CD8-positive, alpha-beta memory T cell (primary cell): ENCODE results near the gene SHMT2. TPM values are rescaled to one million over a fixed set of nuclear protein-coding genes. Genes with fewer than 3 reads are reported as not detected.

Source experiments
- CTCF ChIA-PET: fragments of 350-600 bp; sonication (Branson Sonifier 250); formaldehyde crosslinking; loops from one replicate; lab custom pipeline; 2021; ENCODE audit warnings: antibody characterized with exemption; lab: Charles Lee
- POLR2A ChIA-PET: fragments of 350-600 bp; sonication (Branson Sonifier 250); formaldehyde crosslinking; loops from one replicate; lab custom pipeline; 2021; ENCODE audit warnings: antibody characterized with exemption; lab: Charles Lee
- DNase-seq, 5 donors: peaks; one replicate each; pipeline versions ENCODE4 v3.0.0 to v3.0.0-alpha.2; 2020 to 2022; ENCODE audit warnings: mixed read lengths in 1 of 5
- H3K27ac ChIP-seq: one replicate; pipeline ENCODE4 v1.7.0; 2013; ENCODE audit warnings: low read depth, mild to moderate bottlenecking, low read length, moderate library complexity
- H3K27me3 ChIP-seq: 2 replicates; pipeline ENCODE4 v1.7.0; 2013; ENCODE audit warnings: low read length, mild to moderate bottlenecking; ENCODE audit not compliant: insufficient read depth, poor library complexity, severe bottlenecking
- H3K36me3 ChIP-seq: 2 replicates; pipeline ENCODE4 v1.7.0; 2013; ENCODE audit warnings: mild to moderate bottlenecking, low read length, moderate library complexity; ENCODE audit not compliant: insufficient read depth
- H3K4me1 ChIP-seq: 2 replicates; pipeline ENCODE4 v1.7.0; 2013; ENCODE audit warnings: mild to moderate bottlenecking, low read length, moderate library complexity; ENCODE audit not compliant: insufficient read depth
- H3K4me3 ChIP-seq: 2 replicates; pipeline ENCODE4 v1.7.0; 2013; ENCODE audit warnings: mild to moderate bottlenecking, low read length
- H3K9me3 ChIP-seq: 2 replicates; pipeline ENCODE4 v1.7.0; 2013; ENCODE audit warnings: mild to moderate bottlenecking, low read length
- H3K27ac Mint-ChIP-seq, 8 donors: one replicate each; pipeline ENCODE4 v1.8.0; 2020 to 2021; ENCODE audit warnings: mixed read lengths in 8 of 8, mild to moderate bottlenecking in 6 of 8, inconsistent platforms in 3 of 8, moderate library complexity in 3 of 8
- H3K27me3 Mint-ChIP-seq, 2 donors: one replicate each; pipeline ENCODE4 v1.8.0; 2020 to 2021; ENCODE audit warnings: mixed read lengths in 2 of 2, mild to moderate bottlenecking in 1 of 2, moderate library complexity in 1 of 2
- H3K36me3 Mint-ChIP-seq, 3 donors: one replicate each; pipeline ENCODE4 v1.8.0; 2020 to 2021; ENCODE audit warnings: mixed read lengths in 3 of 3, inconsistent platforms in 1 of 3, mild to moderate bottlenecking in 1 of 3
- H3K4me1 Mint-ChIP-seq, 3 donors: one replicate each; pipeline ENCODE4 v1.8.0; 2020 to 2021; ENCODE audit warnings: mixed read lengths in 3 of 3, inconsistent platforms in 1 of 3, mild to moderate bottlenecking in 1 of 3
- H3K4me3 Mint-ChIP-seq, 7 donors: one replicate each; pipeline ENCODE4 v1.8.0; 2020 to 2021; ENCODE audit warnings: mixed read lengths in 7 of 7, mild to moderate bottlenecking in 6 of 7, moderate library complexity in 4 of 7, inconsistent platforms in 2 of 7
- H3K9me3 Mint-ChIP-seq, 5 donors: one replicate each; pipeline ENCODE4 v1.8.0; 2020 to 2022; ENCODE audit warnings: mixed read lengths in 5 of 5, mild to moderate bottlenecking in 3 of 5, moderate library complexity in 2 of 5, inconsistent platforms in 1 of 5
- polyA plus RNA-seq: library from polyadenylated mRNA; unstranded; fragments of 300-500 nt; fragmentation: Illumina TruSeq; gene quantifications from one replicate; pipeline ENCODE4 v1.2.3, GENCODE V29; 2021
- total RNA-seq, 2 experiments: library from RNA; stranded (reverse); gene quantifications; one replicate each; pipeline ENCODE4 v1.2.3, GENCODE V29; 2021

SHMT2 gene
- total and polyA plus RNA-seq, 3 experiments from 2014 or later: 34.7 to 352 (median 349) TPM

GRCh38 chr12:57237596-57237931 lies 8.1 kb downstream of the SHMT2 start:
- Histone ChIP-seq H3K27me3 (peaks cover 45% of the 10 kb centered on the region), H3K27ac (no peak overlapping the region), H3K9me3 (no peaks in the 10 kb centered on the region), H3K4me3 (no peak overlapping the region), H3K4me1 (peaks cover 61% of the 10 kb centered on the region), H3K36me3 (peaks cover 16% of the 10 kb centered on the region)
- Mint-ChIP-seq H3K27me3 (peaks cover 48 to 60% of the 10 kb centered on the region in 2 donors), H3K4me3 (peak overlapping the region in 6 of 7 donors; percentile 51 to 94 (median 76)), H3K27ac (peak overlapping the region in 1 of 8 donors; percentile 34), H3K36me3 (peaks cover 8 to 27% (median 16%) of the 10 kb centered on the region in 3 donors), H3K9me3 (no peaks in the 10 kb centered on the region), H3K4me1 (peaks cover 47 to 64% (median 62%) of the 10 kb centered on the region in 3 donors)
- ChIA-PET POLR2A (interaction anchor here (0.7 to 1.9 kb wide), 2 partner anchors 8 to 24 kb away, joined by 3 to 6 read pairs; partner anchors contain the start of gene SHMT2), CTCF (interaction anchor here (2.3 to 12.7 kb wide), 3 partner anchors 10 to 24 kb away, joined by 9 to 274 read pairs (median 262); partner anchors contain the start of genes NXPH4 and SHMT2)
- no peak for DNase-seq

GRCh38 chr12:57237932-57238853 lies 8.7 kb downstream of the SHMT2 start:
- Mint-ChIP-seq H3K36me3 (peaks cover 8 to 21% (median 15%) of the 10 kb centered on the region in 3 donors), H3K27me3 (peaks cover 52 to 66% of the 10 kb centered on the region in 2 donors), H3K4me1 (peaks cover 51 to 71% (median 67%) of the 10 kb centered on the region in 3 donors), H3K4me3 (peak overlapping the region; percentile 79 to 98 (median 94)), H3K27ac (peak overlapping the region in 4 of 8 donors; percentile 53 to 88 (median 69)), H3K9me3 (no peaks in the 10 kb centered on the region)
- CTCF ChIA-PET: interaction anchor here (1.0 to 12.7 kb wide), 9 partner anchors 10 to 126 kb away, joined by 3 to 274 read pairs (median 9); partner anchors contain the start of genes NXPH4, SHMT2 and STAC3
- Histone ChIP-seq H3K27me3 (peaks cover 52% of the 10 kb centered on the region), H3K4me1 (peaks cover 67% of the 10 kb centered on the region), H3K36me3 (peaks cover 10% of the 10 kb centered on the region), H3K9me3 (no peaks in the 10 kb centered on the region), H3K4me3 (peak overlapping the region; percentile 28), H3K27ac (no peak overlapping the region)
- peak in 1 of 5 donors; percentile 21 for DNase-seq
- POLR2A ChIA-PET: interaction anchor here (1.0 to 1.9 kb wide), 4 partner anchors 9 to 24 kb away, joined by 3 to 13 read pairs (median 5); partner anchors contain the start of genes NXPH4 and SHMT2

- H3K4me1 ChIP-seq: peaks cover 75% of the 10 kb centered on the region
- H3K27ac Mint-ChIP-seq: peak overlapping the region in 6 of 8 donors; percentile 54 to 92 (median 76)
- H3K27ac ChIP-seq: no peak overlapping the region
- H3K9me3 Mint-ChIP-seq: no peaks in the 10 kb centered on the region
- peaks cover 55% of the 10 kb centered on the region for H3K27me3 ChIP-seq
- peaks cover 7 to 13% (median 8%) of the 10 kb centered on the region in 3 donors for H3K36me3 Mint-ChIP-seq
- peaks cover 56 to 73% of the 10 kb centered on the region in 2 donors for H3K27me3 Mint-ChIP-seq
- peaks cover 2% of the 10 kb centered on the region for H3K36me3 ChIP-seq
- CTCF ChIA-PET: interaction anchor here (0.7 to 12.7 kb wide), 16 partner anchors 11 to 223 kb away, joined by 3 to 274 read pairs (median 6); partner anchors contain the start of genes NEMP1, NXPH4, SHMT2 and STAC3
- POLR2A ChIA-PET: interaction anchor here (1.0 to 1.9 kb wide), 4 partner anchors 10 to 25 kb away, joined by 3 to 13 read pairs (median 5); partner anchors contain the start of genes NXPH4 and SHMT2
- peaks cover 57 to 79% (median 75%) of the 10 kb centered on the region in 3 donors for H3K4me1 Mint-ChIP-seq
- peak overlapping the region; percentile 76 for H3K4me3 ChIP-seq
- H3K9me3 ChIP-seq: no peaks in the 10 kb centered on the region
- DNase-seq: peak; percentile 80 to 88 (median 82)
- peak overlapping the region; percentile 79 to 98 (median 94) for H3K4me3 Mint-ChIP-seq
Observed at GRCh38 chr12:57238854-57239554, 9.5 kb downstream of the SHMT2 start.

- ChIA-PET POLR2A (interaction anchor here (1.0 to 2.0 kb wide), 3 partner anchors 10 to 26 kb away, joined by 4 to 13 read pairs (median 8); partner anchors contain the start of gene SHMT2), CTCF (interaction anchor here (0.7 to 12.7 kb wide), 19 partner anchors 10 to 222 kb away, joined by 3 to 274 read pairs (median 6); partner anchors contain the start of genes NEMP1, NXPH4, SHMT2 and STAC3)
- Mint-ChIP-seq H3K4me3 (peak overlapping the region; percentile 79 to 98 (median 94)), H3K27me3 (peaks cover 58 to 78% of the 10 kb centered on the region in 2 donors), H3K9me3 (no peaks in the 10 kb centered on the region), H3K36me3 (peaks cover 1 to 6% (median 1%) of the 10 kb centered on the region in 3 donors), H3K4me1 (peaks cover 59 to 82% (median 79%) of the 10 kb centered on the region in 3 donors), H3K27ac (peak overlapping the region in 5 of 8 donors; percentile 49 to 92 (median 88))
- no peak for DNase-seq
- Histone ChIP-seq H3K27me3 (peaks cover 61% of the 10 kb centered on the region), H3K9me3 (no peaks in the 10 kb centered on the region), H3K4me1 (peaks cover 76% of the 10 kb centered on the region), H3K36me3 (no peaks in the 10 kb centered on the region), H3K4me3 (peak overlapping the region; percentile 76), H3K27ac (no peak overlapping the region)
Observed at GRCh38 chr12:57239587-57240065, 10.1 kb downstream of the SHMT2 start.

GRCh38 chr12:57240066-57240921 lies 10.8 kb downstream of the SHMT2 start:
- no peaks in the 10 kb centered on the region for H3K9me3 ChIP-seq
- peaks cover 61% of the 10 kb centered on the region for H3K27me3 ChIP-seq
- Mint-ChIP-seq H3K9me3 (no peaks in the 10 kb centered on the region), H3K36me3 (peaks cover 0 to 4% (median 0%) of the 10 kb centered on the region in 3 donors), H3K27me3 (peaks cover 58 to 83% of the 10 kb centered on the region in 2 donors), H3K27ac (peak overlapping the region; percentile 36 to 96 (median 90)), H3K4me1 (peaks cover 59 to 82% (median 79%) of the 10 kb centered on the region in 3 donors), H3K4me3 (peak overlapping the region; percentile 79 to 98 (median 94))
- no peaks in the 10 kb centered on the region for H3K36me3 ChIP-seq
- peak; percentile 56 to 84 (median 71) for DNase-seq
- peaks cover 76% of the 10 kb centered on the region for H3K4me1 ChIP-seq
- H3K4me3 ChIP-seq: peak overlapping the region; percentile 76
- H3K27ac ChIP-seq: no peak overlapping the region
- ChIA-PET POLR2A (interaction anchor here (0.9 to 2.0 kb wide), 3 partner anchors 11 to 27 kb away, joined by 5 to 8 read pairs (median 5); partner anchors contain the start of gene SHMT2), CTCF (interaction anchor here (1.0 to 12.7 kb wide), 12 partner anchors 9 to 161 kb away, joined by 3 to 274 read pairs (median 8); partner anchors contain the start of genes NEMP1, NXPH4, SHMT2 and STAC3)

- CTCF ChIA-PET: interaction anchor here (1.3 to 12.7 kb wide), 8 partner anchors 12 to 162 kb away, joined by 3 to 274 read pairs (median 16); partner anchors contain the start of genes NEMP1, NXPH4 and SHMT2
Observed at GRCh38 chr12:57240926-57241401, 11.5 kb downstream of the SHMT2 start.

More at GRCh38 chr12:57240926-57241401, 11.5 kb downstream of the SHMT2 start:
- peaks cover 59 to 82% (median 79%) of the 10 kb centered on the region in 3 donors for H3K4me1 Mint-ChIP-seq
- Histone ChIP-seq H3K4me3 (peak overlapping the region; percentile 76), H3K27me3 (peaks cover 61% of the 10 kb centered on the region), H3K9me3 (no peaks in the 10 kb centered on the region), H3K4me1 (peaks cover 76% of the 10 kb centered on the region), H3K36me3 (no peaks in the 10 kb centered on the region), H3K27ac (no peak overlapping the region)
- no peak for DNase-seq
- peaks cover 0 to 2% (median 0%) of the 10 kb centered on the region in 3 donors for H3K36me3 Mint-ChIP-seq
- peak overlapping the region; percentile 36 to 96 (median 86) for H3K27ac Mint-ChIP-seq
- POLR2A ChIA-PET: interaction anchor here (0.9 to 2.0 kb wide), 3 partner anchors 11 to 27 kb away, joined by 5 to 8 read pairs (median 5); partner anchors contain the start of gene SHMT2
- H3K27me3 Mint-ChIP-seq: peaks cover 55 to 81% of the 10 kb centered on the region in 2 donors
- H3K4me3 Mint-ChIP-seq: peak overlapping the region; percentile 79 to 98 (median 94)
- no peaks in the 10 kb centered on the region for H3K9me3 Mint-ChIP-seq
